D721Med (cell line): ENCODE results near the gene HDAC4.

Experiments
- DNase-seq: peaks from one replicate; pipeline ENCODE4 v3.0.0; 2011; ENCODE audit warnings: low spot score; ENCODE audit not compliant: insufficient read length
- FAIRE-seq: peaks from 2 replicates; lab custom pipeline; 2011; peaks lifted over from hg19 to GRCh38; lab: Jason Lieb, UNC
- CTCF ChIP-seq: IDR thresholded peaks from 2 replicates; pipeline ENCODE4 v1.5.1; 2012; ENCODE audit warnings: mild to moderate bottlenecking, control low read depth; ENCODE audit not compliant: insufficient read depth; ENCODE audit errors: missing control alignments

Gene HDAC4

GRCh38 chr2:239238381-239238780, 162.4 kb downstream of the HDAC4 start:
- DNase-seq (no peak), FAIRE-seq (no peak)
- TF ChIP-seq CTCF: no peak

- TF ChIP-seq CTCF: no peak
- DNase-seq (no peak), FAIRE-seq (no peak)
These were observed 164.0 kb downstream of the HDAC4 start for GRCh38 chr2:239236808-239237205.

GRCh38 chr2:239236043-239236807, 164.6 kb downstream of the HDAC4 start:
- FAIRE-seq: no peak
- DNase-seq: no peak
- TF ChIP-seq CTCF: no peak

- TF ChIP-seq CTCF: no peak
- no peak for FAIRE-seq
These were observed 165.5 kb downstream of the HDAC4 start for GRCh38 chr2:239235311-239235710.

GRCh38 chr2:239234191-239235175, 166.3 kb downstream of the HDAC4 start:
- no peak for TF ChIP-seq CTCF
- FAIRE-seq: no peak
- no peak for DNase-seq

More at GRCh38 chr2:239235311-239235710, 165.5 kb downstream of the HDAC4 start:
- DNase-seq: no peak

GRCh38 chr2:239233576-239233975, 167.2 kb downstream of the HDAC4 start:
- DNase-seq (no peak), FAIRE-seq (no peak)
- no peak for TF ChIP-seq CTCF

- no peak for DNase-seq
- no peak for FAIRE-seq
- no peak for TF ChIP-seq CTCF
These were observed 168.6 kb downstream of the HDAC4 start for GRCh38 chr2:239232195-239232578.
